Ascending aorta (tissue), 2 donors: ENCODE data around the gene DLG1. TPM values are rescaled to one million over a fixed set of nuclear protein-coding genes. Genes with fewer than 3 reads are reported as not detected.
A peak's percentile ranks its signal among the peaks of the same experiment; 100 is the strongest.

ENCODE experiments used
- DNase-seq, 2 donors: peaks; one replicate each; pipeline ENCODE4 v3.0.0-alpha.2; 2019; ENCODE audit warnings: low spot score in 2 of 2
- H3K27ac ChIP-seq, 2 donors: fragments of 200-600 bp; sonication (generic); one replicate each; pipeline ENCODE4 v1.5.1; 2016 to 2017; ENCODE audit warnings: mild to moderate bottlenecking in 1 of 2
- H3K27me3 ChIP-seq: fragments of 200-600 bp; sonication (generic); one replicate; pipeline ENCODE4 v1.5.1; 2017
- H3K36me3 ChIP-seq, 2 donors: fragments of 200-600 bp; sonication (generic); one replicate each; pipeline ENCODE4 v1.5.1; 2016
- H3K4me1 ChIP-seq, 2 donors: fragments of 200-600 bp; sonication (generic); one replicate each; pipeline ENCODE4 v1.5.1; 2016 to 2017; ENCODE audit warnings: mild to moderate bottlenecking in 1 of 2
- H3K4me3 ChIP-seq, 2 donors: fragments of 200-600 bp; sonication (generic); one replicate each; pipeline ENCODE4 v1.5.1; 2016 to 2017; ENCODE audit warnings: mild to moderate bottlenecking in 1 of 2
- H3K9me3 ChIP-seq, 2 donors: fragments of 200-600 bp; sonication (generic); one replicate each; pipeline ENCODE4 v1.5.1; 2016
- intact Hi-C: fragments of 100-400 bp; cut with DNase I; formaldehyde crosslinking; loops from one replicate; pipeline ENCODE4 v1.15.1; 2023
- total RNA-seq: library from RNA; depleted of rRNA; stranded (reverse); fragments of >200 nt; gene quantifications from one replicate; pipeline ENCODE4 v1.1.0, GENCODE V29; 2016
- TF ChIP-seq, protein P1 (sequence below), 3 experiments: fragments of 200-600 bp in 2 of 3; fragments of 450-650 bp in 1 of 3; sonication (generic) in 2 of 3; IDR thresholded peaks; one replicate each; pipeline ENCODE4 v1.5.1; 2016 to 2019; ENCODE audit warnings: antibody characterized with exemption in 3 of 3, mild to moderate bottlenecking in 1 of 3, moderate library complexity in 1 of 3

The DLG1 gene
- total RNA-seq, 1 donor from 2014 or later, result 31.0 TPM

DNA sequence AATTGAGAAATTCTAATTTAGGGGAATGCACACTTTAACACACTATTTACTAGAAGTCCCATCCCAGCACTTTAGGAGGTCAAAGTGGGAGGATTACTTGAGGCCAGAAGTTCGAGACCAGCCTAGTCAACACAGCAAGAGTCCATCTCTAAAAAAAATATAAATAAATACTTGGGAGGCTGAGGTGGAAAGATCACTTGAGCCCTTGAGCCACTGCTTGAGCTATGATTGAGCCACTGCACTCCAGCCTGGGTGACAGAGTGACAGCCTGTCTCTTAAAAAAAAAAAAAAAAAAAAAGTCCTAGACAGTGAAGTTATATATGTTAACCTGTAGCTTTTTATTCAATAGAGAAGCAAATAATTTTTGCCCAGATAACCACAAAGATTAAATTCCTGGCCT lies 69.2 kb downstream of the DLG1 start:
- Histone ChIP-seq H3K4me1 (no peaks in the 10 kb centered on the region), H3K4me3 (no peak overlapping the region), H3K9me3 (no peaks in the 10 kb centered on the region), H3K36me3 (no peaks in the 10 kb centered on the region), H3K27ac (no peak overlapping the region), H3K27me3 (no peaks in the 10 kb centered on the region)
- no peak for DNase-seq
- intact Hi-C loops, result loop anchor here (10.0 kb wide), 1 partner anchor 286 kb away; no protein-coding TSS in a partner anchor
- TF ChIP-seq, protein P1, sequence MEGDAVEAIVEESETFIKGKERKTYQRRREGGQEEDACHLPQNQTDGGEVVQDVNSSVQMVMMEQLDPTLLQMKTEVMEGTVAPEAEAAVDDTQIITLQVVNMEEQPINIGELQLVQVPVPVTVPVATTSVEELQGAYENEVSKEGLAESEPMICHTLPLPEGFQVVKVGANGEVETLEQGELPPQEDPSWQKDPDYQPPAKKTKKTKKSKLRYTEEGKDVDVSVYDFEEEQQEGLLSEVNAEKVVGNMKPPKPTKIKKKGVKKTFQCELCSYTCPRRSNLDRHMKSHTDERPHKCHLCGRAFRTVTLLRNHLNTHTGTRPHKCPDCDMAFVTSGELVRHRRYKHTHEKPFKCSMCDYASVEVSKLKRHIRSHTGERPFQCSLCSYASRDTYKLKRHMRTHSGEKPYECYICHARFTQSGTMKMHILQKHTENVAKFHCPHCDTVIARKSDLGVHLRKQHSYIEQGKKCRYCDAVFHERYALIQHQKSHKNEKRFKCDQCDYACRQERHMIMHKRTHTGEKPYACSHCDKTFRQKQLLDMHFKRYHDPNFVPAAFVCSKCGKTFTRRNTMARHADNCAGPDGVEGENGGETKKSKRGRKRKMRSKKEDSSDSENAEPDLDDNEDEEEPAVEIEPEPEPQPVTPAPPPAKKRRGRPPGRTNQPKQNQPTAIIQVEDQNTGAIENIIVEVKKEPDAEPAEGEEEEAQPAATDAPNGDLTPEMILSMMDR (IDR thresholded peaks at IDR 0.05), result no peak

DNA sequence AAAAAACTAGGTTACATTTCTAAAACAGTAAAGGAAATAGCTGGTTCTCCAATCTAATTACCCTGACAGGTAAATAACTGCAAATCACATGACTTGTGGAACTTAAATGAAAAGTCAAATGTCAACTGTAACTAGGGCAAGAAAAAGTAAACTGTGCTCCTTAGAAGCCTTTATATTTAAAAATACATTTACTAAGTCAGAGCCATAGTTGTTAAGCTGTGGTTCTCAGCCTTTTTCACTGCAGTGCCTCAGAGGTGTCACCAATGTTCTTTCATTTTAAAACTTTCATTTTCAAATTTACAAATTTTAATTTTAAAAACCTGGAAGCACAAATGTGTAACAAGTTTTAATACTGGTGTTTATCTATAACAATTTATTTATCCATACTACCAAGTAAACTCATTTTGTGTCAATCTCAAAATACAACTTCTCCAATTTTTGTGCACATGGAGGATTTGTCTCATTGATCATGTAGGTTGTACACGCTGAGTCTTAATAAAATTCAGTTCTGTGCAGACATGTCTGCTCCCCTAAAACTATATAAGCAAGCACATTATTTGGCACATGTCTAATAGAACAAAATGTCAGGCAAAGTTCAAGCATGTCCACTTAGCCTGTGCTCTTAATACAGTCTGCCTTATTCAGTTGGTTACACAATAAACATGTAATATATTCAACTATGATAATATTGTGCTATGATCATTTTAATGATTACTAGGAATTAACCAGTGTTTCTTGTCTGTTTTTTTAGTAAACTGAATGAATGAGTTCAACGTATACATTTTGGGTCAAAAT lies 70.4 kb downstream of the DLG1 start:
- no peaks in the 10 kb centered on the region for H3K9me3 ChIP-seq
- no peak overlapping the region for H3K27ac ChIP-seq
- H3K27me3 ChIP-seq, result no peaks in the 10 kb centered on the region
- H3K4me3 ChIP-seq, result no peak overlapping the region
- no peaks in the 10 kb centered on the region for H3K4me1 ChIP-seq
- DNase-seq, result no peak
- no peaks in the 10 kb centered on the region for H3K36me3 ChIP-seq
- TF ChIP-seq, protein P1 (IDR thresholded peaks at IDR 0.05), result no peak
- intact Hi-C loops, result loop anchor here (10.0 kb wide), 1 partner anchor 287 kb away; no protein-coding TSS in a partner anchor

GRCh38 chr3:197226179-197226578 lies 72.2 kb downstream of the DLG1 start:
- Histone ChIP-seq H3K27me3 (no peaks in the 10 kb centered on the region), H3K36me3 (no peaks in the 10 kb centered on the region), H3K9me3 (no peaks in the 10 kb centered on the region), H3K27ac (no peak overlapping the region), H3K4me1 (peaks cover 0 to 3% of the 10 kb centered on the region in 2 donors), H3K4me3 (no peak overlapping the region)
- intact Hi-C loops, result loop anchor here (10.0 kb wide), 1 partner anchor 289 kb away; no protein-coding TSS in a partner anchor
- TF ChIP-seq, protein P1 (IDR thresholded peaks at IDR 0.05), result no peak
- no peak for DNase-seq

- Histone ChIP-seq H3K4me3 (no peak overlapping the region), H3K4me1 (peaks cover 0 to 3% of the 10 kb centered on the region in 2 donors), H3K9me3 (no peaks in the 10 kb centered on the region), H3K36me3 (no peaks in the 10 kb centered on the region), H3K27ac (no peak overlapping the region), H3K27me3 (no peaks in the 10 kb centered on the region)
- DNase-seq, result no peak
- intact Hi-C loops, result loop anchor here (10.0 kb wide), 1 partner anchor 289 kb away; no protein-coding TSS in a partner anchor
- TF ChIP-seq, protein P1 (IDR thresholded peaks at IDR 0.05), result no peak
Measured at GRCh38 chr3:197225579-197225978, 72.8 kb downstream of the DLG1 start.

- Histone ChIP-seq H3K4me1 (peaks cover 0 to 3% of the 10 kb centered on the region in 2 donors), H3K27ac (no peak overlapping the region), H3K27me3 (no peaks in the 10 kb centered on the region), H3K9me3 (no peaks in the 10 kb centered on the region), H3K36me3 (no peaks in the 10 kb centered on the region), H3K4me3 (no peak overlapping the region)
- intact Hi-C loops, result loop anchor here (10.0 kb wide), 1 partner anchor 291 kb away; no protein-coding TSS in a partner anchor
- TF ChIP-seq, protein P1 (IDR thresholded peaks at IDR 0.05), result peak in 2 of 3 experiments; percentile 22 to 56
- no peak for DNase-seq
Measured at GRCh38 chr3:197224034-197224444, 74.4 kb downstream of the DLG1 start.
